Astrocyte of the spinal cord (primary cell): ENCODE measurements around the gene ICE1.

Source experiments
- DNase-seq: peaks from one replicate; pipeline ENCODE4 v3.0.0; 2011; ENCODE audit warnings: low read depth, low spot score
- H3K4me3 ChIP-seq: 2 replicates; pipeline ENCODE4 v1.5.1; 2011; ENCODE audit warnings: low read depth, mild to moderate bottlenecking, low read length, moderate library complexity
- in situ Hi-C: cut with HindIII; loops from 2 replicates; pipeline ENCODE4 v1.10.0; 2017; ENCODE audit warnings: low sequenced_read_pairs
- TF ChIP-seq, protein P1 (sequence below): IDR thresholded peaks from 2 replicates; pipeline ENCODE4 v1.5.1; 2012; ENCODE audit warnings: low read depth, mild to moderate bottlenecking, low read length, inconsistent platforms

ICE1 gene, protein sequence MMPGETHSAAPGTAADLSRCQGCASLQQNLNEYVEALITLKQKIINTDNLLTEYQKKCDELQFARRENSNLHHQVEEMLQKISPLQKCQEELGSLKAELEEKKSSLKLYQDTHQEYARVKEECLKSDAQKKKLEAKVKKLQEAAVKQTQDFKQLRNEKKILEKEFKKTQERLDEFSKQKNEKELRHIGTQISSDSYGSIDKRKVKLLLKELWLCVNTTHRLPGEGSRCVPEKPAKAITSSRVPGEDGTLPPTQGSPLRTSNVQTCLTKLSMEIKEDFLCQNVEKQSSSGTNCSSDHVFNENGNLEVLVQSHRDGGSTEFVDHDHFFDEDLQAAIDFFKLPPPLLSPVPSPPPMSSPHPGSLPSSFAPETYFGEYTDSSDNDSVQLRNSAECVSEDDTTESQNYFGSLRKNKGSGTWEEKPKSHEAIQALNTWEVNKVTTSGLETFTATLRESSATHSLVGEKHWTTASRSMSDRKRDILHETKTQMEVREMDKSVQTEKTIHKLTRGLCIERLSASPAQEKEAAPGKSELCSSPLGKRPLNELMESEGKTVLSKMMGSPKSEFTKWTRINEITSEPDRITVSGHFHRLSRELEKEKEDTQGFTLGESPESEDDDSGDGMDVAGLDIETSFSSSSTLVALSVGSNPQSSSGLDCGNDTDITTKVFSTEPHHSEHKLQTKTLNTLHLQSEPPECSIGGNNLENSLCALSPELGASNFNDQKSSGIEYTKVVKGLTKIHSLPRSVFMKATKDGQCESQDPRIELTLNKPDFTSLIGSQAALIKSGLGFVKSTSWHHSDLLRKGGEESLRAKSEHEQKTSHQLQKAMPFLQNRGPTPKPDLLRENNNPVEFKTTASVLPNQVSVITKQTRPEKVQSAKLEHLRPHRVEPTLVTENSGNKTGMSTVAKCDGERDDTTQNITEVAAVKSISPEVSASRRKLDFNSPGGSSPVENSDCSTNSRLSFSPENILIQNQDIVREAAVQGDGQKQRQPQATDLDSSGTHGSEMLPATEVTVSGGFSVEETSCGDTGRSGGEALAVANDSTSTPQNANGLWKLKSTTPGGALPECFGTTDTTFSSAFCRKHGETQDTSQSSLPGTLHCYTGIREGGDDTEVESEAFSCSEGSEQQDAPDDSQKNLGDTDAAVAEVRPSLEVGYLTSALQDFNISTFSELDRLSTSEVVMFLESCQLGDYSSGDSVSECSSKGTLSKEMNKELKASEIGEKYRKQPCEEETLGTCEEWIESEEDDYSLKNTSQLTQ (N-terminal part only)

DNA sequence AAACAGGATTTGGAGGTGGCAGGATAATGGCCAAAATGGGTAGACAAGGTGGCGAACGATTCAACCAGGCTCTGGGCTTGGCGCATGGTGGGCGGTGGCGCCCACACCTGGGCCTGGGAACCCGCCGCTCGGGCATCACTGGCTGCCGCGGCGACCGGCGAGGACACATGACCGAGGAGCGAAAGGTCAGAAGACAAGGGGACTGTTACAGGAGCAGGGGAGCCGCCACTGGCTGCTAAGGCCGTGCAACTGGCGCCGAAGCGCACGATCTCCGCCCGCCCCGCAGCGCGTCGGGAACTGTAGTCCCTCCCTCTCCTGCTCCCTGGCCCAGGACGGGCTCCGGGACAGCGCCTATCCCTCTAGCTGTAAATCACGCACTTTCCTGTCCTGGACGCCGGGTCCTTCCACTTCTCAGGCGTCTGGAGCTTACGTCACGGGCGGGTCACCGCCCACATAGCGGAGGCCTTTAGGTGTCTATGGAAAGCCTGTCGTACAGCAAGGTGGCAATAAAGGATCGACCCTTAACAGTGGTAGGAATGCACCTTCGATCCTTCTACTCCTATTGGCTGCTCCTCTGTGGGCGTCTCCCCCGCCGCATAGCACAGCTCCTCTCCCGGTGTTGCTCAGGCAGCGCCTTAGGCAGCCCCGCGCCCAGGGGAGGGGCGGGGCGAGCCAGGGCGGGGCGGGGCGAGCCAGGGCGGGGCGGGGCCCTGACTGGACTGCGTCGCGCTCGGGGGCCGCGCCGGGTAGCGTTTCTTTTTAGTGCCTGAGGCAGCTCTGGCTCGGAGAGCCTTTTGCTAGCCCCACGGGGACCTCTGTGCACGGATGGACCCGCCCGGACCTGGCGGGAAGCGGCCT, at the start of gene ICE1:
Gene ICE1, plus strand, starts transcription at position 717 of the 858 bp plus-strand sequence. CDS start 239 bp downstream, outside the sequence.
- TF ChIP-seq, protein P1, sequence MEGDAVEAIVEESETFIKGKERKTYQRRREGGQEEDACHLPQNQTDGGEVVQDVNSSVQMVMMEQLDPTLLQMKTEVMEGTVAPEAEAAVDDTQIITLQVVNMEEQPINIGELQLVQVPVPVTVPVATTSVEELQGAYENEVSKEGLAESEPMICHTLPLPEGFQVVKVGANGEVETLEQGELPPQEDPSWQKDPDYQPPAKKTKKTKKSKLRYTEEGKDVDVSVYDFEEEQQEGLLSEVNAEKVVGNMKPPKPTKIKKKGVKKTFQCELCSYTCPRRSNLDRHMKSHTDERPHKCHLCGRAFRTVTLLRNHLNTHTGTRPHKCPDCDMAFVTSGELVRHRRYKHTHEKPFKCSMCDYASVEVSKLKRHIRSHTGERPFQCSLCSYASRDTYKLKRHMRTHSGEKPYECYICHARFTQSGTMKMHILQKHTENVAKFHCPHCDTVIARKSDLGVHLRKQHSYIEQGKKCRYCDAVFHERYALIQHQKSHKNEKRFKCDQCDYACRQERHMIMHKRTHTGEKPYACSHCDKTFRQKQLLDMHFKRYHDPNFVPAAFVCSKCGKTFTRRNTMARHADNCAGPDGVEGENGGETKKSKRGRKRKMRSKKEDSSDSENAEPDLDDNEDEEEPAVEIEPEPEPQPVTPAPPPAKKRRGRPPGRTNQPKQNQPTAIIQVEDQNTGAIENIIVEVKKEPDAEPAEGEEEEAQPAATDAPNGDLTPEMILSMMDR = no peak
- H3K4me3 ChIP-seq = peak within 1 kb of the TSS; percentile 95
- DNase-seq = peak; percentile 98
- in situ Hi-C loops = loop anchor here (25.0 kb wide), 1 partner anchor 535 kb away; no protein-coding TSS in a partner anchor

DNA sequence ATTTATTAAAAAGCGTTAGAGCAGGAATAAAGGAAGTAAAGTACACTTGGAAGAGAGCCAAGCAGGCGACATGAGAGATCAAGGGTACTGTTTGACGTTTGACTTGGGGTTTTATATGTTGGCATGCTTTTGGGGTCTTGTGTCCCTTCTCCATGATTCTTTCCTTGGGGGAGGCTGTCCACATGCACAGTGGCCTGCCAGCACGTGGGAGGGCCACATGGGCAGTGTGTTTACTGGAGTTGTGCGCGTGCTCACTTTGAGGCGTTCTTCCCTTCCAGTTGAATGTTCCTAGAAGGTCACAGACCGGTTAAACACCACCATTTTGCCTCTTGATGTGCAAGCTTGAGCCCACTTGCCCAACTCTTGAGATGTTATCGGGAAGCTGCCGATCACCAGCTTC, 49.5 kb upstream of the ICE1 start:
- in situ Hi-C loops = no loop called here
- no peak overlapping the region for H3K4me3 ChIP-seq
- TF ChIP-seq, protein P1 = no peak
- DNase-seq = no peak

DNA sequence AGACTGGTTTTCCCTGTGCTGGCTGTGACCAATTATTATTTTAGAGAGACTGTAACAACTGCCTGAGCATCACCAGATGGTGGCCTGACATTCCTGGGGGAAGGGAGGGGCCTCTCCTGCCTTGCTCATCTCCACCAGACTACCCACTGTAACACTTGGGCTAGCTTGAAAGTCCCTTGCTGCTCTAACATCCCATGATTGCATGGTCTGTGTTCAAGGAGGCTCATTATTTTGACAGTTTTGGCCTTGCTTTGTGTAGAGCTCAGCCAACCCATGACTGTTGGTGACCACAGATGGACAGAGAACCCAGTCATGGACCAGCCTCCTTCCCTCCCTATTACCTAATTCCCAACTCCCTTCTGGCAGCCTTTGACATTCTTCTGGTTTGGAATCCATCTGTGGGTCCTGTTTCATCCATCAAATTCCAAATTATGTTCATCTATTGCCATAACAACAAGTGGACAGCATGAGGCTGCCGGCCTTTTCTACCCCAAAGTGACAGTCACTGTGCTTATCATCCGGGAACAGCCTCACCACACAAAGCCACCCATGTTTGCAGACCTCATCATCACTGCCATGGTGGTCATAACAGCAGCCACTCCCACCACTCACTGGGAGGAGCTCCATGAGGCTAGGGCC, 49.0 kb upstream of the ICE1 start:
- in situ Hi-C loops = no loop called here
- TF ChIP-seq, protein P1 = no peak
- no peak overlapping the region for H3K4me3 ChIP-seq
- no peak for DNase-seq

DNA sequence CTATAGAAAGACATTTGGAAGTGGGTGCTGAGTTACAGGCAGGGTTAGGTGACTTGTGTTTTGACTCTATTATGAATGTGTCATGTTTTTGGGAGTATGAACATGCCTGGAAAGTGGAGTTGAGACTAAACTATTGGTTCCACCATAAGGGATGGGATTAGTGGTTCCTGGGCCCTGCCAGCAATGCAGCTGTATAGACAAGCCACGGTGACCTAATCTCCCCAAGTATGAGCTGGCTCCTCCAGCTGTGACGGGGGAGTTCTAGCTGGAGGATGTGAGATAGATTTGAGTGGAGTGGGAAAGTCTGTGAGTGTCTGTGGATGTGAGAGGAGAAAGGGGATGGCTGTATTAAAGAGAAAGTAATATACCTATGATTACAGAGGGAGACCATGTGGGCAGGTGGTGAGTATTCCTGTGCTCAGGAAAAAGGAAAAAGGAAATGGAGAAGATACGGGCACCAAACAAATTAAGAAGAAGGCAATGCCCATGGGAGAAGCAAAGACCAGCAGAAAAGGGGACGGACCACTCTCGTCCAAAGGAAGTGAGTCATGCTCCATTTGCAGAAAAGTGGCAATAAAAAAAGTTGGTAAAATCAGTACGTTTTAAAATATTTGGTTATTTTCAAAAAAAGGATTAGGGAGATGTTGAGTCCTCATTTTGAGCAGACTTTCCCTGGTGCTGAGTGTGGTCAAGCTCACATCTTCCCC, 48.3 kb upstream of the ICE1 start:
- peak; percentile 66 for DNase-seq
- TF ChIP-seq, protein P1 = no peak
- in situ Hi-C loops = no loop called here
- no peak overlapping the region for H3K4me3 ChIP-seq

DNA sequence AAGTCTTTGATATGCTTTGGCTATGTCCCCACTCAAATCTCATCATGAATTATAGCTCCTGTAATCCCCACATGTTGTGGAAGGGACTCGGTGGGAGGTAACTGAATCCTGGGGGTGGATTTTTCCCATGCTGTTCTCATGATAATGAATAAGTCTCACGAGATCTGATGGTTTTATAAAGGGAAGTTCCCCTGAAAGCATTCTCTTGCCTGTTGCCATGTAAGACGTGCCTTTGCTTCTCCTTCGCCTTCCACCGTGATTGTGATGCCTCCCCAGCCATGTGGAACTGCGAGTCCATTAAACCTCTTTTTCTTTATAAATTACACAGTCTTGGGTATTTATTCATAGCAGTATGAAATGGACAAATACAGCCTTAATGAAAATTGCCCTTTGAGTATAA, 44.7 kb upstream of the ICE1 start:
- in situ Hi-C loops = no loop called here
- TF ChIP-seq, protein P1 = no peak
- no peak for DNase-seq
- H3K4me3 ChIP-seq = no peak overlapping the region
